NOMO-1 treated with DMSO at 0.1 percent for 48 hours (cell line): ENCODE data around the gene ZNF217.
"Not testable (repeated sequence)": the region's sequence is repeated elsewhere in the genome, so short reads cannot be mapped to it uniquely, and the experiment has no call there.

Experiments
- DNase-seq: peaks from one replicate; lab custom pipeline; 2025; ENCODE audit not compliant: unreplicated experiment; lab: John Stamatoyannopoulos, UW

The ZNF217 gene

DNA sequence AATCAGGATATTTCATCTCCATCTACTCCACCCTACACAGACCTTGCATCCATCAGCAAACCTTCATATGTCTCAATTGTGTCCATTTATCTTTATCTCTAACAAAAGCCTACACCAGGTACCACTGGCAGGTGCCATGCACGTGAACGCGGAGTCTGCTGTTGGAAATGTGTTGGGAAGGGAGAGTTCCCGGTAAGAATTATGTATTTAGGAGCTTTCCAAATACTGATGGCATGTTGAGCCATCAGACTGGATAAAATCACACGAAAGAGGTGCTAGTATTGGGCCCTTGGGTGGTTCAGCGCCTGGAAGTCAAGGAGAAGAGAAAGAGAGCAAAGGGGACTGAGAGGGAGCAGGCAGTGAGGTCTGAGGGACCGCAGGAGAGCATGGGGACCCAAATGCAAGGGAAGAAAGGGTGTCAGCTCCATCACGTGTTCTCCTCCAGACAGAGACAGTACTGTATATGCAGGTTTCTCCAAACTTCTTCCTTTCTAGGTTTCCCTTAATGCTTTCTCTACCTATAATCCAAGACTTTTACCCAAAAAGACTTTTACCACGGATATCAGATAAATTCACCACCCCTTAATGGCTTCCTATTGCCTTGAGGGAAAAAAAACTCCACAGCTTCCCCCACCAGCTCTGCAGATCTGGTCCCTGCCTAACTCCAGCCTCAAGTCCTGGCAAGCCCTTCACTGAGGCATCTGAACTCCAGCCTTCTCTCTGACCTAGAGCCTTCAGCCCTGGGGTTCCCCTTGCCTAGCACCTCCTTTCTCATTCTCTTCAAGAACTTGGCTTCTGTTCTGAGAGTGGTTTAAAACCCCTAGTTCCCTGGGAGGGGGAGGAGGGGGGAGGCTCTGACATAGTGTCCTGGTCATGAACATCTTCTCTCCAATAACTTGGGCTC lies 4.8 kb upstream of the ZNF217 start:
- DNase-seq: no peak

DNA sequence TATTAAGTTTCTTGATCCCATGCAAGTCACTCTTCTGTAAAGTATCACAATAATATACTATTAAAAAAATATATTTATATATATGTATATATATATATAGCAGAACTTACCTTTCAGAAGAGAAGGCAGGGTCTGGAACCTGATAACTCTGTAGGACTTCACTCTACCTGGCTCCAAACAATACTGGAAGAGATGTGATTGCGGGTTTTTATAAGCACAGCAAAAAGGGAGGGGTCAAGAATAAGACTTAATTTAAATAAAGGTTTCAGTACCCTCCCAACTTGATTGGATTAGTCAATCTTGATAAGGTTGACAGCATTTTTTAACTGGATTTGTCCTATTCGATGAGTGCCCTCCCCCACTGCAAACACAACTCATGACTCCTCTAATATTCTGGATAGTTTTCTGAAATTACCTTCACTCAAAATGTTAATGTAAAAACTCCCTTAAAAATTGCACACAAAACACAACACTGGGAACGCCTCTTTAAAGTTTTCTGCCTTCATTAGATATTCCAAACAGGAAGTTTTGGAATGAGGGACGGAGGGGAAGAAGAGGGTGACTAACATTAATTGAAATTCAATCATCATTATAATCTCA lies 4.0 kb upstream of the ZNF217 start:
- no peak for DNase-seq

DNA sequence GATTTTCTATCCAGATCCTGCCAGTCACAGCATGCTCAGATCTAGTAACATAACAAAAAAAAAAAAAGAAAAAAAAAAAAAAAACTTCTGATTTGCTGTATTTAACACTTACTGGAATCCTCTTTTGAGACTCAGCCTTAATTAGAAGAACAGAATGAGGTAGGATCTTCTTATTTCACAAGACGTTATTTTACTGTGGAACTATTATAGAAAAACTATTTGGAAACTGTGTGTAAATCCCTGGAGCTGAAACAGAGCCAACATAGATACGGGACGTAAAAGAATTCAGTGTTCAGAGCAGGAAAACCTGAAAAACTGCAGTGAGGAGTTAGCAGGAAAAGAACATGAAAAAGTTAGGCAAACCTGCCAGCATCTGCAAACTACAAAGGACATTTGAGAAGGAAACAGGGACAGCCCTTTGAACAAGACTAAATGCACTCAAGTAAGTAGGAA lies 3.4 kb upstream of the ZNF217 start:
- DNase-seq: no peak

DNA sequence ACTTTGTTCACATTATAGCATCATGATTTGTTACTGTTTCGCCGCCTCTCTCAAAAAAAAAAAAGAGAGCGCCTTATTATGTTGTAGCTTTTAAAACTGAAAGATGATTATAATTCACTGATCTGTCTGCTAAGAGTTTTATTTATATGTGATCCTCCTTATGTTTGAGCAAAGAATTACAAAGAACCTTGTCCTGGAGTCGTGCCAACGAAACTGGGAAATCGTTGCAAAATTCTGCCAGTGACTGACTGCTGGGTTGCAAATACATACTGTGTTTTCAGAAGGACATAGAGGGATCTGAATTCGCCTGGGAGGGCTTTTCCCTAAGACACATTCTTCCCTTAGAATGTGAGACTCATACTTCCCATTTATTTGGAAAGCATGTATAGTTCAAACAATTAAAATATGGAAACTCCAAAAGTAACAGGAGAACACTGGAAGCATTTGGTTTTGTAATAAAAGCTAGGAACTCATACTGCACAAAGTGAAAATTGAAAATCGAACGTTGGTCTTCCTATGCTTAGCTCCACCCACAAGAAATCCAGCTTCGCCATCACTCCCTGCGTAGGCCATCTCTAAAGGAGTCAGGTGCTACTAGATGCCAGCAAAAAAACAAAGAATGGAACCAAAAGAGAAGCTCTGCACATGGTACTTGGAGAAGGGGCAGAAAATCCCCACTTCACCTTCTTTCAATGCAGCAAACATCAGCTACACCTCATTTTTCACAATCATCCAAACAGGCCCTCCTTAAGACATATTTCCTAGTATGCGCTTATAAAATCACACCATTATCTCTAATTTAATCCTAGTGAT lies 2.8 kb upstream of the ZNF217 start:
- DNase-seq: not testable (repeated sequence)

DNA sequence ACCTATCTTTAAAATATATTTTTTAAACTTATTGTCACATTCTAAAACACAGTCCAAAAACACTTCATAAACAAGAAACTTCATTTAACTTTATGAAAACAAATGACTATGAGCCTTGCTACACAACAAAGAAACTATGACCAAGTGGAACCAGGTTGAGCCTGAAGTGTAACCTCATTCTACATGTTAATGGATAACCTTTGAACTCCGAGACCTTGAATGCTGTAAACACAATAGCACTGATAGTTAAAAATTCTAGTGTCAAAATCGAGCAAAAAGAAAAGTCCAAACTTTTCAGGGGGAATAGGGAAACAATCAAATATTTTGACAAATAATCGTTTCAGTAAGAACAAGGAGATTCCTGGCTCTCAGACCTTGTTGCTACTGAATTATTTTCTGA lies 2.1 kb upstream of the ZNF217 start:
- DNase-seq: not testable (repeated sequence)

DNA sequence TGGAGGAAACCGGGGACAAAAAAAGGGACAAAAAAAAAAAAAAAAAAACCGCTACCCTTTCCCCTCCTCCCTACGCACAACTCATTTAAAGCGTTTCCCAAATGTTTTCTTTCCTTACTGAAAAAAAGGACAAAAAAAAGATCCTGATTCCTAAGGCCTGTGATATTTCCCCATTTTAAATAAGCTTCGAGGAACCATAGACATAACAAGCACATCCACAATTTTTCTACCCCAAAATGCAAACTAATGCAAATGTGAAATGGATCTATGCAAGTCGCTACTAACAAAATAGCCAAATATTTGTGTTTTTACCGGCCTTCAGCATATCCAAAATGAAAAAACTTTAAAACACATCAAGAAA lies 1.4 kb upstream of the ZNF217 start:
- no peak for DNase-seq

DNA sequence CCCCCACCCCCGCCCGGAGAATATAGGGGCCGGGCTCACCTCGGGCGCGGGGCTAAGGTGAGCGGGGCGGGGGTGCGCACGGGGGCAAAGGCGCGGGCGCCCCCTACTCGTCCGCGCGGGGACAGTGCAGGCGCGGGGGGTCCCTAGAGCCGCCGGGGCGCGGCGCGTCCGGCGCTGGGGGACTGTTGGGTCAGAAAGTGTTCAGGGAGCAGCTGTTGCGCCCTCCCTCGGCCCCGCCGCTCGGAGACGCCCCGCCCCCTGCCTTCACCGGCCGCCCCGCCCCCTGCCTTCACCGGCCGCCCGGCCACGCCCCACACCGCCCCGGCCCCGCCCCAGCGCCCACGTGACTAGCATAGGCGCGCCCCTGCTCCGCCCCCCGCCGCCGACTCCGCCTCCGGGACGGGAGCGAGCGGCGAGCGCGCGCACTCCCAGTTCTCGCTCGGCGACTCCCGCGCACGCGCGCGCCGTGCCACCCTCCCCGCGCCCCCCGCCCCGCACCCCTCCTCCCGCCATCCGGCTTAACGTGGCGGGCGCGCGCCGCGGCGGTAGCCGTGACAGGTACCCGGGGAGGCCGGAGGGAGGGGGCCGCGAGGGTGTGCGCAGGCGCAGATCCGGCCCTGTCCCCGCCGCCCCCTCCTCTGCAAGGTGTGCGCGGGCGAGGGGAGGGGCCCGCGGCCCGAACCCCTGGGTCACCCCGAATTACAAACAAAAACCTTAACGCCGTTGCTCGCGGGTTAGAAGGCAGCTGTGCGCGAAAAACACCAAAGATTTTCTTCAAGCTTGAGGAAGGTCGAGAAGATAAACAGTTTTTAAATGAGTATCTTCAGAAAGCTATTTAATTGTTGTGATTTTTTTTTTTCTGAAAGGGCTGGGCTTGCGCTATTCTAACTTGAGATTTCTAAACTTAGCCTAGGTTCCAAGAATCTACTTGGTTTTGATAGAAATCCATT lies 704 bp upstream of the ZNF217 start:
- DNase-seq: peak; percentile 83

DNA sequence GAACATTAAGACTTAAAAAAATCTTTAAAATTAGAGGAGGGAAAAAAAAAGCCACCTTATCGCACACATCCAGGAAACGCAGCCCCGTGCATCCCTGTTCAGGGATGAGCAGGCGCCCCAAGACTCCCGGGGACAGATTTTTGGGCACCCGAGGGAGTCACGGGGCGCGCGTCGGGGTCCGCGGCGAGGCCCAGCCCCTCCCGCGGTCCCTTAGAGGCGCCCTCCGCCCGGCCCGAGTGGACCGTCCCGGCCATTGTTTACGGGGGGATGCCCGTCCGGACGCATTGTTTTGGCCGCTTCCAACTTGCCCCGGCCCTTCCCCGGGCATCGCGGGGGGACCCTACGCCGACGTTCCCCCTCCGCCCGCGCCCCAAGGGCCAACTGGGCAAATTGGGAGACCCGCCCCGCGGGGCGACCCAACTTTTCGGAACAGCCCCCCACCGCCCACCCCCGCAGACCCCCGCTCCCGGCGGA lies 610 bp downstream of the ZNF217 start:
- DNase-seq: no peak

DNA sequence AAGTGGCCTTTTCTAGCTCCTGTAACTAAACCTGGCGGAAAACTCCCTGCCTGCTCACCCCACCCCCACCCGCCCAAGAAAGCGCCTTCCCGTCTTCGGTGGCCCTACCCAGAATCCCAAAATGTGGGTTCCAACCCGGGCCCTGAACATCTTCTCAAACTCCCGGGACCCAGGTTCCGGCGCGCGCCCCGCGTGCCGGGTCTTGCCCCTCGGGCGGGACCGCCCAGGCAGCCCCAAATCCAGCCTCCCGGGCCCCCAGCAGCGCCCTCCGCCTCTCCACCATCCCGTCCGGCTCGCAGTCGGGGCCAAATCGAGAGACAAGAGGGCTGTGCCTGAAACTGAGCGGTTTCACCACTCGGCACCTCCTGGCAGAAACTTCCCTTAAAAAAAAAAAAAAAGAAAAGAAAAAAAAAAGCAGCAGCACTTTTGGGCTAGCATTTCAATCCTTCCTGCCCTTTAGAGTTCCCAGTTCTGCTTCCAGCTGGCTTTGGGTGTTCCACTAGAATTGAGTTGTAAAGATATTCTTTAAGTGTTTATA lies 1.1 kb downstream of the ZNF217 start:
- peak; percentile 30 for DNase-seq

DNA sequence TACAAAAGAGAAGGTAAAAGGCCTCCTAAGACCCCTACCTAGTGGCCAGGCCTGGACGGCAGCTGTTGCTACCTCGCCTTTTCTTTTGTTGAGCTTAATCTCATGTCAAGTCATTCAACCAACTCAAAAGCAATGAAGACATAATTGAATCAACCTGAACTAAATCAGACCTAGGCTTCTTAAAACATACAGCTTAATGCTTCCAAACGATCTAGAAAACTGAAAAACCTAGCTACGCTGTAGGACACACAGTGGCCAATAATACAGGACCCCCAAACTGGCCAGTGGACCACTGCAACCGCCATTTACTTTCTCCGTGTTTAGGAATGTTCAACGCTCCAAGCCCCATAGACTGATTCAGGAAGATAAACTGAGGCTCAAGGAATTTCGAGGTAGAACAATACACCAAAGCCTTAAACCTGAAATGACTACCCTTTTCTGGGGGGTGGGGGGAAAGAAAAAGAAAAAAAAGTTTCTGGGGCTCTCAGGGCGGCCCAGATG lies 1.6 kb downstream of the ZNF217 start:
- not testable (repeated sequence) for DNase-seq

DNA sequence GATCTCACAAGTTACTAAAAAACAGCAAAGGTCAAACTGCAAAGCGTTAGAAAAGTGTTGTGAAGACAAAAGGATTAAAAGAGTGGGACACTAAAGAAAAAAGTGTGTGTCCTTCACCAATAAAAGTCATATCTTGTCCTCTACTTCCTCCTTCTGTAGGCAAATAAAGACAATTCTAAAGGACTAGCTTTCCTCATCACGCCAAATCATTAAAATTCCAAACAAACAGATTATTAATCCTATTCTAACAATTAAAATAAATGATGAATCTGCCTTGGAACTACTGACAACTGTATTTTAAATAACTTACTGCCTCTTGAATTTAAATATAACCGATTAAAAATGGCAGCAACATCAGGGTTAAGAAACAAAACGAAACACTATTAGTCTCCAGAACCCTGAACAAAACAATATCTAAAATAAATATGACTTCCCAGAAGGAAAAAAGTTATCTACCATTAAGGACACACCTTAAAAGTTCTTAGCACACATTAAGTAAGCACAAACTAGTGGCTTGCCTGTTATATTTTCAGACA lies 2.4 kb downstream of the ZNF217 start:
- DNase-seq: peak; percentile 44

DNA sequence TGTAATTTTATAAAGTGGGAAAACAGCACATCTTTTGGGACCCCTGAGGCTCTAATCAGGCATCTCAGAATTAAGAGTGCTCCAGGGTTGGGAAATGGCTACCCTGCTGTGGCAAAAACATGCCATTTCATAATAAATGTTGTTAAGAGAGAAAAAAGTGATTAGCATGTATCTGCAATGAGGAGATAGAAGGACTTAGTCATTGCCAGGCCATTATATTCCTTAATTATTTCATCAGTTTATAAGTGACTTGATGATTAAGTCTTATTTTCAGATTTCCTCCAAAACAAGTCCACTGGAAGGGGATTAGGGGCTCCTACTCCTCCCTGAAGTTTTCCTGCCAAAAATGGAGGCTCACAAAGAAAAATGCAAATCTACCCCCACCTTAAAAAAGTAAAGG lies 3.0 kb downstream of the ZNF217 start:
- DNase-seq: peak; percentile 47

DNA sequence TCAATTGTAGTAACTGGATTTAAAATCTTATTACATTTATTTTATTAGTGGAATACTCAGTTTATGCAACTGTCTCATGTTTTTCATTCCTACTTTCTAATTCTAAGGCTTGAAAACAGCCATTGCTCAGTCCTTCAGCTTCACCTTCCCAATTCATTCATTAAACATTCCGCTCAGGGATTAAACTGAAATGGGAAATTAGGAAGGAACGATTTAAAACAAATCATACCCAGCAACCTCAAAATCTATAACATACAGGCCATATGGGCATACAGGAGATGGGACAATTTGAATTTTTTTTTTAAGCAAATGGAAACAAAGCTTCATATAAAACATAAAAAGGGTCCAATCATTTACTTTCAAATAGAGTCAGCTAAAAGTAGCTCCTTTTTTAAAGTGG lies 3.5 kb downstream of the ZNF217 start:
- DNase-seq: not testable (repeated sequence)

DNA sequence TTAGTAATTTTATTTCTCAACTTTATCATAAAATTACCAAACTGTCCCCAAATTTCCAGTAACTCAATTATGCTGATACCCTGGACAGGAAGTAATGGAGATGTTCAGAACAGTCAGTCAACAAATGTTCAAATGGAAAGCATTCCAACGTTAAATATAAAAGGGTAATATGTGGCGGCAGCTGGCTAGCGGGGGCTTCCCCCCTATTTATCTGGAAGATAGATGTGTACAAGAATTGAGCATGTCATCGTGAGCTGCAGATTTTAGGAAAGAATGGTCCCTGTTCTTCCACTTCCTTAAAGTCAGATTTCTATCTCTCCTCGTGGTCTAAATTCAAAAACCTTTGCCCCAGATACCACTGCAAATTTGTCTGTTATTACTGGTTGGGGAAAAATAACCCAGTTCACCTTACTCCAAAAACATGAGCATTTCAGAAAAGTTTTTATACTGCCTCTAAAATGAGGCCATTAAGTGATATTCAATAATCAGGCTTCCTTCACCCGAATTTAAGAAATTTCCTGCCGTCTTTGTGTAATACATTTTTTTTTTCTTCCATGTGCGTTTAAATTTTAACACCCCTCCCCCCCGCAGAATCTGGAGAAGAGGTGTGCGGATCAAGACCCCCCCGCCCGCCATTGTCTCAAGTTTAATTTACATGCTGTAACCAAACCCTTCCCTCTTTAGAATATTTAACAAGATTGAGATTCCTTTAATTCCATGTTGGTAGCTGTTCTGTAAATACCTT lies 4.1 kb downstream of the ZNF217 start:
- DNase-seq: peak; percentile 27

DNA sequence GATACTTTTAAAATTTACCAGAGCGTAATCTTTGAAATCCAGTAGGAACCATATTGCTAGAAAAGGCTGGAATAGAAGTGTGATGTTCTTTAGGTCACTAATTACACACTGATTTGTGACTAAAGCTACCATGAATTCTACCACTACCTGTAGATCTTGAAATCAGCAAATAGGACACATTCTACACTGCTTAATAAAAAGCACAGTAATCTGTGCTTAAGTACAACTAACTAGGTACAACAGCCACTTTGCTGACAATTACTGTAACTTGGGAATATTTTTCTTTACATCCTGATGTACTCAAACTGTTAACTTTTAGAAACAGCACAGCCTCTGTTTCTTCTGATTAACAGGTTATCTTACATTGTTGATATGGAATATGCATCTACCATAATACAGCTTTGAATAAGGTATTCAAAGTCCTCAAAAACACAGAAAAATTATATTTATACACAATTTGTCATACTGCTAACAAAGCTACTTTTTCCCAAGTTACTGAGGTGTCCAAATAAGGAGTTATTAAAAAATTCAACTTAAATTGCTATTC lies 6.4 kb downstream of the ZNF217 start:
- DNase-seq: not testable (repeated sequence)

DNA sequence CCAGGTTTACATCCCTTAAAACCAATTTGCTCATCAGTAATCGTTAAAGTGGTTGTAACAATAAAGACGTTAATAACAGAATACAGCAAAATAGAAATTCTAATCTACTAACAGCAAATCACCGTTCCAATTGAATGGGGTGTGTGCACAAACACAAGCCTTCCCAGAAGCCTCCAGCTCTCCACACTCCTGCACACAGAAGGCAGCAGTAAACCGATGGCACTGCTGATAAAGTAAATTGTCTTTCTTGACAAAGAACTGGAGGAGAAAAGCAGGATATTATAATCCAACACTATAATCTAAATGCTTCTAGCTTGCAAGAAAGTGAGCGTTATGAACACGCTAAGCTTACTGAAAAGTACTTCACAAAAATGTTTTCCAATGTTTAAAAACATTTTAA lies 7.0 kb downstream of the ZNF217 start:
- no peak for DNase-seq

DNA sequence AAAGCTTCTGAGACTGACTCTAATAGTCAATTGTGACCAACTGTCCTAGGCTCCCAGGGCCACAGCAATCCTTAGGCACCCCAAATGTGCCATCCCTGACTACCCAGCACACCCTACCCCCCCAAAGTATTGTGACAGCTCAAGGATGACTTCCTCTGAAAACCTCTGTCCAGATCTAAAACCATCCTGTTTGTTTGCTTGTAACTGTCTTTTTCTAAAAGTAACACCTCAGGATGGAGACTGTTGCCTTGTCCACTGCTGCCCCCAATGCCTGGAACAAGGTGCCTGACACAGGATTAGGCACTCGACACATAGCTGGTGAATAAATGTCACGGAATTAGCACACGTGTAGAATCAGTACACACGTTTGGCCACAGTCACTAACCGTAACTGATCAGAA lies 7.7 kb downstream of the ZNF217 start:
- DNase-seq: not testable (repeated sequence)

DNA sequence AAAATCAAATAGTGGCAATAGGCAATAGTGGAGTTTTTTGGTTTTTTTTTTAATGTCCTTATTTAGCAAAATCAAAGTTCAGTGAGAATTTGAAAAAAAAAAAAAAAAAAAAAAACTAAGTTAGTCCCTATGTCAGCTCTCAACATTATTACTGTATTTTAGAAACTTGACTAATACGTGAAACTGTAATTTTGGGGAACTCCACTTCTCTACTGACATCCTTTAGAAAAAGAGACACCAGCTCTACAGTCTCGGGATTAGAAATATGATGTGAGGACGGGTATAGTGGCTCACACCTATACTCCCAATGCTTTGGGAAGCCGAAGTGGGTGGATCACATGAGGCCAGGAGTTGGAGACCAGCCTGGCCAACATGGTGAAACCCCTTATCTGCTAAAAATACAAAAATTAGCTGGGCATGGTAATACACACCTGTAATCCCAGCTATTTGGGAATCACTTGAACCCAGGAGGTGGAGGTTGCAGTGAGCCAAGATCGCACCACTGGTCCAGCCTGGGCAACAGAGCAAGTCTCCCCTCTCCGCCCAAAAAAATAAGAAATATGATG lies 8.6 kb downstream of the ZNF217 start:
- not testable (repeated sequence) for DNase-seq
